Measurements from ENCODE around the gene AFG1L.

- TF ChIP-seq ZNF274 (IDR thresholded peaks at IDR 0.05; ENCODE audit: low read depth, low read length) (no peak), YY1 (IDR thresholded peaks at IDR 0.05; ENCODE audit: insufficient read depth, insufficient read length) (no peak), SUZ12 (IDR thresholded peaks at IDR 0.05; ENCODE audit: extremely low read depth, insufficient read depth, insufficient read length) (no peak)
These were observed 66.1 kb downstream of the AFG1L start for GRCh38 chr6:108360919-108361311.
